Esophagus muscularis mucosa (tissue), 3 donors: ENCODE measurements around the gene MBNL3.

Experiments
- POLR2A ChIP-seq: fragments of 450-650 bp; IDR thresholded peaks from one replicate; pipeline ENCODE4 v1.6.1; 2017; ENCODE audit warnings: antibody characterized with exemption, moderate library complexity, mild to moderate bottlenecking, low read depth
- POLR2AphosphoS5 ChIP-seq, 2 donors: sonication (generic); formaldehyde crosslinking; IDR thresholded peaks; one replicate each; pipeline ENCODE4 v1.6.1; 2017; ENCODE audit warnings: antibody characterized with exemption in 2 of 2
- TF ChIP-seq, protein P1 (sequence below), 3 experiments: fragments of 200-600 bp in 2 of 3; fragments of 450-650 bp in 1 of 3; sonication (generic) in 2 of 3; IDR thresholded peaks; one replicate each; pipeline ENCODE4 v1.5.1; 2017 to 2019; ENCODE audit warnings: antibody characterized with exemption in 3 of 3, mild to moderate bottlenecking in 2 of 3, moderate library complexity in 1 of 3

DNA sequence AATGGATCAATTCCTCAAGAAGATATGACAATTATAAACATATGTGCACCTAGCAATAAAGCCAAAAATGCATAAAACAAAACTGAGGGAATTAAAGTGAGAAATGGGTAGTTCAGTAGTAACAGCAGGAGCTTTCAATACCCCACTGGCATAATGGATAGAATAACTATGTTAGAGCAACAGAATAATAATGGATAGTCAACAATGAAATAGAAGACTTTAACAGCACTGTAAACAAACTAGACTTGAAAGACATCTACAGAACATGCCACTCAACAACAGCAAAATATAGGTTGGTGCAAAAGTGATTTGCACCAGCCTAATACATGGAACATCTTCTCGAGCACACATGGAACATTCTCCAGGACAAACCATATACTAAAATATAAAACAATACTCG is 20.0 kb upstream of the MBNL3 start:
- TF ChIP-seq, protein P1, sequence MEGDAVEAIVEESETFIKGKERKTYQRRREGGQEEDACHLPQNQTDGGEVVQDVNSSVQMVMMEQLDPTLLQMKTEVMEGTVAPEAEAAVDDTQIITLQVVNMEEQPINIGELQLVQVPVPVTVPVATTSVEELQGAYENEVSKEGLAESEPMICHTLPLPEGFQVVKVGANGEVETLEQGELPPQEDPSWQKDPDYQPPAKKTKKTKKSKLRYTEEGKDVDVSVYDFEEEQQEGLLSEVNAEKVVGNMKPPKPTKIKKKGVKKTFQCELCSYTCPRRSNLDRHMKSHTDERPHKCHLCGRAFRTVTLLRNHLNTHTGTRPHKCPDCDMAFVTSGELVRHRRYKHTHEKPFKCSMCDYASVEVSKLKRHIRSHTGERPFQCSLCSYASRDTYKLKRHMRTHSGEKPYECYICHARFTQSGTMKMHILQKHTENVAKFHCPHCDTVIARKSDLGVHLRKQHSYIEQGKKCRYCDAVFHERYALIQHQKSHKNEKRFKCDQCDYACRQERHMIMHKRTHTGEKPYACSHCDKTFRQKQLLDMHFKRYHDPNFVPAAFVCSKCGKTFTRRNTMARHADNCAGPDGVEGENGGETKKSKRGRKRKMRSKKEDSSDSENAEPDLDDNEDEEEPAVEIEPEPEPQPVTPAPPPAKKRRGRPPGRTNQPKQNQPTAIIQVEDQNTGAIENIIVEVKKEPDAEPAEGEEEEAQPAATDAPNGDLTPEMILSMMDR (IDR thresholded peaks at IDR 0.05) = no peak
- TF ChIP-seq POLR2A (no peak), POLR2AphosphoS5 (IDR thresholded peaks at IDR 0.05) (no peak)
